ENCODE data around the gene DCANP1.

GRCh38 chr5:135467871-135468485 lies 20.8 kb upstream of the DCANP1 start:
- TF ChIP-seq CTCF (conservative IDR thresholded peaks at IDR 0.05; ENCODE audit: low read length): no peak
- no peak for TF ChIP-seq EZH2phosphoT487 (IDR thresholded peaks at IDR 0.05; ENCODE audit: borderline replicate concordance, low read depth, low read length)
